Left lung (tissue), 10 donors: ENCODE results near the gene IMPA2. TPM values are rescaled to one million over a fixed set of nuclear protein-coding genes. Genes with fewer than 3 reads are reported as not detected.
"Not testable (repeated sequence)": the region's sequence is repeated elsewhere in the genome, so short reads cannot be mapped to it uniquely, and the experiment has no call there.

Experiments
- ATAC-seq: fragments of 200-7000 bp; cut with Tn5 transposase; one replicate; pipeline ENCODE4 v1.9.1; 2020; ENCODE audit warnings: moderate library complexity
- DNase-seq, 4 donors: peaks; one replicate each; pipeline ENCODE4 v3.0.0-alpha.2; 2013 to 2020
- H3K27ac ChIP-seq, 2 donors: fragments of 200-600 bp; sonication (generic) in 1 of 2; one replicate each; pipeline versions ENCODE4 v1.5.0 to v1.8.0; 2020 to 2021
- H3K27me3 ChIP-seq, 2 donors: fragments of 200-600 bp; sonication (generic) in 1 of 2; one replicate each; pipeline versions ENCODE4 v1.5.0 to v1.8.0; 2020 to 2021
- H3K36me3 ChIP-seq, 2 donors: fragments of 200-600 bp; sonication (generic) in 1 of 2; one replicate each; pipeline versions ENCODE4 v1.5.0 to v1.8.0; 2020 to 2021
- H3K4me1 ChIP-seq, 2 donors: fragments of 200-600 bp; one replicate each; pipeline ENCODE4 v1.8.0; 2021
- H3K4me3 ChIP-seq, 2 donors: fragments of 200-600 bp; sonication (generic) in 1 of 2; one replicate each; pipeline versions ENCODE4 v1.5.0 to v1.8.0; 2020 to 2021; ENCODE audit warnings: mild to moderate bottlenecking in 1 of 2
- H3K9me3 ChIP-seq, 2 donors: fragments of 200-600 bp; sonication (generic) in 1 of 2; one replicate each; pipeline versions ENCODE4 v1.5.0 to v1.8.0; 2020 to 2021
- CTCF ChIP-seq, 2 donors: fragments of 200-600 bp; sonication (generic) in 1 of 2; IDR thresholded peaks; one replicate each; pipeline versions ENCODE4 v1.5.0 to v1.8.0; 2021; ENCODE audit warnings: antibody characterized with exemption in 2 of 2
- intact Hi-C, 2 donors: fragments of 100-400 bp; cut with DNase I; formaldehyde crosslinking; loops; one replicate each; pipeline versions ENCODE4 v1.11.2 to v1.14.2; 2022
- polyA plus RNA-seq, 6 donors: library from polyadenylated mRNA; unstranded; fragments of 120-200 nt; gene quantifications; one replicate each; pipeline ENCODE4 v1.2.1, GENCODE V29; 2013; ENCODE audit not compliant: insufficient read length in 6 of 6
- total RNA-seq, 2 donors: library from RNA; stranded (reverse); fragmentation: NEBNext Ultra II Directional; extraction: Animal tissue kit (Norgen Biotek cat#: 25700); gene quantifications; one replicate each; pipeline ENCODE4 v1.2.1, GENCODE V29; 2021
- donor health status: DM: no; HTN: yes; CAD: no.
- donor health status: DM: no; HTN: no; CAD: no.

IMPA2 gene
- total and polyA plus RNA-seq, 8 donors, result 62.2 to 93.4 (median 82.2) TPM

- Histone ChIP-seq H3K27ac (no peak overlapping the region), H3K4me3 (no peak overlapping the region), H3K9me3 (peaks cover 0 to 7% of the 10 kb centered on the region in 2 donors), H3K36me3 (no peaks in the 10 kb centered on the region), H3K4me1 (no peaks in the 10 kb centered on the region), H3K27me3 (no peaks in the 10 kb centered on the region)
- DNase-seq (no peak), ATAC-seq (no peak)
- TF ChIP-seq CTCF (IDR thresholded peaks at IDR 0.05), result no peak
- intact Hi-C loops, result no loop called here
Measured at GRCh38 chr18:11962597-11962996, 18.7 kb upstream of the IMPA2 start.

GRCh38 chr18:11963991-11964484 lies 17.3 kb upstream of the IMPA2 start:
- H3K27me3 ChIP-seq, result no peaks in the 10 kb centered on the region
- no peaks in the 10 kb centered on the region for H3K36me3 ChIP-seq
- ATAC-seq, result no peak
- intact Hi-C loops, result no loop called here
- no peak overlapping the region for H3K4me3 ChIP-seq
- TF ChIP-seq CTCF (IDR thresholded peaks at IDR 0.05), result no peak
- H3K9me3 ChIP-seq, result no peaks in the 10 kb centered on the region
- no peak overlapping the region for H3K27ac ChIP-seq
- no peaks in the 10 kb centered on the region for H3K4me1 ChIP-seq
- DNase-seq, result no peak

DNA sequence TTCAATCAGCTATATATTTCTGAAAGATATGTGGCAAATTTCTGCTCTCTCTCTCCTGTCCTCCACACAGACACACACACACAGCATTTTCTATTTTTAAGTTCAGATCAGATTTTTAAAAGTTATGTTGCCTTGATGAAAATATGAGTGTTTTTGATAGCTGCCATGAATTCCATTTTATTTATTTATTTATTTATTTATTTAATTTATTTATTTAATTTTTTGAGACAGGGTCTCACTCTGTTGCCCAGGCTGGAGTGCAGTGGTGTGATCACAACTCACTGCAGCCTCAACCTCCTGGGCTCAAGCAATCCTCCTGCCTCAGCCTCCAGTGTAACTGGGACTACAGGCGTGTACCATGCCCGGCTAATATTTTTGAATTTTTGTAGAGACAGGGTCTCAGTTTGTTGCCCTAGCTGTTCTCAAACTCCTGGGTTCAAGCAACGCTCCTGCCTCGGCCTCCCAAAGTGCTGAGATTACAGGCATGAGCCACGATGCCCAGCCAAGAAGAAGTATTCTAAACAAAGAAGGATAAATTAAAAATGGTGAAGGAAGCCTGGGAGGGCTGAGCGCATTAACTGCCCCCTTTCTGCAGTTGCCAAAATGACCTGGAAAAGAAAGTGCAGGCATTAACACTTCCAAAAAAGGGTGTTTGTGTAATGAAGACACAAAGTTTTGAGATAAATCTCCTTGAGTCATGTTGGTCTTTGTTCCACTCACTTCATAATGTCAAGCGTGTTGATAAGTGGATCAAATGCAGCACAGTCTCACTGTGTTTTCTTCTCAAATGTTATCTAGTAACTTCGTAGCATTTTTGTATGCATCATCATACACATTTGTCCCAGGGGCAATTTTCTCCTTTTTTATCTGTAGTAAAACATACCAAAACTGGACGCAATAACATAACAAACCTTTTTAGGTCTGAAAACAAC lies 11.1 kb upstream of the IMPA2 start:
- Histone ChIP-seq H3K36me3 (no peaks in the 10 kb centered on the region), H3K9me3 (no peaks in the 10 kb centered on the region), H3K4me1 (peaks cover 0 to 11% of the 10 kb centered on the region in 2 donors), H3K27ac (no peak overlapping the region), H3K27me3 (no peaks in the 10 kb centered on the region), H3K4me3 (no peak overlapping the region)
- ATAC-seq, result no peak
- no peak for TF ChIP-seq CTCF (IDR thresholded peaks at IDR 0.05)
- DNase-seq, result peak in 2 of 4 donors; percentile 3 to 76
- intact Hi-C loops, result no loop called here

- ATAC-seq, H3K4me3 ChIP-seq, H3K36me3 ChIP-seq, H3K27me3 ChIP-seq, H3K27ac ChIP-seq, H3K9me3 ChIP-seq, intact Hi-C loops: not testable (repeated sequence)
- H3K4me1 ChIP-seq, result peaks cover 0 to 11% of the 10 kb centered on the region in 2 donors
- DNase-seq, result peak in 1 of 4 donors; percentile 6
Measured at GRCh38 chr18:11970836-11971226, 10.5 kb upstream of the IMPA2 start.

GRCh38 chr18:11972371-11973174 lies 8.7 kb upstream of the IMPA2 start:
- Histone ChIP-seq H3K4me3 (no peak overlapping the region), H3K36me3 (no peaks in the 10 kb centered on the region), H3K9me3 (no peaks in the 10 kb centered on the region), H3K27me3 (no peaks in the 10 kb centered on the region), H3K4me1 (peaks cover 0 to 11% of the 10 kb centered on the region in 2 donors), H3K27ac (peak overlapping the region in 1 of 2 donors; percentile 60)
- intact Hi-C loops, result no loop called here
- no peak for TF ChIP-seq CTCF (IDR thresholded peaks at IDR 0.05)
- DNase-seq, result peak in 2 of 4 donors; percentile 29 to 82
- ATAC-seq, result peak; percentile 60
